SU-DHL-6 (cell line): ENCODE measurements around the gene TCL1A.

Experiments
- EZH2phosphoT487 ChIP-seq: fragments of 200-600 bp; sonication (generic), shearing (Covaris generic); conservative IDR thresholded peaks from 2 replicates; pipeline ENCODE4 v1.6.1; 2018; ENCODE audit warnings: mild to moderate bottlenecking, antibody characterized with exemption, low read length, moderate library complexity, mixed read lengths
- TF ChIP-seq, protein P1 (sequence below): fragments of 200-600 bp; sonication (generic); IDR thresholded peaks from one replicate; pipeline ENCODE4 v1.5.1; 2017; ENCODE audit warnings: antibody characterized with exemption, mild to moderate bottlenecking, low read length, moderate library complexity; ENCODE audit not compliant: insufficient read depth, poor library complexity, severe bottlenecking

GRCh38 chr14:95701846-95702221 lies 12.1 kb downstream of the TCL1A start:
- TF ChIP-seq, protein P1, sequence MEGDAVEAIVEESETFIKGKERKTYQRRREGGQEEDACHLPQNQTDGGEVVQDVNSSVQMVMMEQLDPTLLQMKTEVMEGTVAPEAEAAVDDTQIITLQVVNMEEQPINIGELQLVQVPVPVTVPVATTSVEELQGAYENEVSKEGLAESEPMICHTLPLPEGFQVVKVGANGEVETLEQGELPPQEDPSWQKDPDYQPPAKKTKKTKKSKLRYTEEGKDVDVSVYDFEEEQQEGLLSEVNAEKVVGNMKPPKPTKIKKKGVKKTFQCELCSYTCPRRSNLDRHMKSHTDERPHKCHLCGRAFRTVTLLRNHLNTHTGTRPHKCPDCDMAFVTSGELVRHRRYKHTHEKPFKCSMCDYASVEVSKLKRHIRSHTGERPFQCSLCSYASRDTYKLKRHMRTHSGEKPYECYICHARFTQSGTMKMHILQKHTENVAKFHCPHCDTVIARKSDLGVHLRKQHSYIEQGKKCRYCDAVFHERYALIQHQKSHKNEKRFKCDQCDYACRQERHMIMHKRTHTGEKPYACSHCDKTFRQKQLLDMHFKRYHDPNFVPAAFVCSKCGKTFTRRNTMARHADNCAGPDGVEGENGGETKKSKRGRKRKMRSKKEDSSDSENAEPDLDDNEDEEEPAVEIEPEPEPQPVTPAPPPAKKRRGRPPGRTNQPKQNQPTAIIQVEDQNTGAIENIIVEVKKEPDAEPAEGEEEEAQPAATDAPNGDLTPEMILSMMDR, result no peak
- no peak for TF ChIP-seq EZH2phosphoT487
